Bone marrow (tissue), 2 donors: Measurements from ENCODE around the gene APOO.
"Not testable (repeated sequence)": the region's sequence is repeated elsewhere in the genome, so short reads cannot be mapped to it uniquely, and the experiment has no call there.

Experiments used
- DNase-seq, 2 donors: peaks; one replicate each; lab custom pipeline; 2025; lab: John Stamatoyannopoulos, UW

APOO gene

DNA sequence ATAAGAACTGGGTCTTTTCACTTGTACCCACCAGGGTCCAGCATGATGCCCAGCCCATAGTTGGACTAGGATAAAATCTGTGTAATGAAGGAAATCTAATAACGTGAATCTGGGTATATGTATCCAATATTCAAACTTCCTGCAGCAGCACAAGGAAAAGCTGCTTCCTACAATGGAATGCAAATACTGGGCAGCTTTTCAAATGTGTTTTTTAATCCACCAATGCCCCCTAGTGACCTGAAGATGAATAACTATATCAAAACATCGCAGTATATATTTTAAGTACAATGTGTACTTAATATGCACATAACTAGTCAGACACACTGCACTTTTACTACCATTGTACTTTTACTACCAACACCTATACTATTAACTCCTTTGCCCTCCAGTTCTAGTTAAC, 5.3 kb downstream of the APOO start:
- peak in 1 of 2 donors; percentile 18 for DNase-seq

- DNase-seq, result peak in 1 of 2 donors; percentile 79
Observed at GRCh38 chrX:23901805-23902204, 5.9 kb downstream of the APOO start.

DNA sequence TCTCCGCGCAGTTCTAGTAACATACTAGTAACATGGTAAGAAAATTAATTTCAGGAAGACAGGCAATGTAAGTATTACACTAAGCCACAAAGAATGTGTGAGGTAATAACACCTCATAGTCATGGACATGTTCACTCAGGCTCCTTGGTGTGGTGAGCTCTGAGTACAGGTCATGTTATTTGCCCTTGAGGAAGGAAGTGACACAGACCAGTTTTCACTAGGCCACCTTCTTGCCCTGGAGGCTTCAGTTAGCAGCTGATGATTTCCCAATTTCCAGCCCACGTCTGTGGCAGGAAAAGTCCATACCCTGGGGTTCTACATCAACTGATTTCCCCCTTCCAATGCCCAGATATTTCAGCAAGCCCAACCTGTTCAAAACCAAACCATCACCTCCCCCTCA, 6.7 kb downstream of the APOO start:
- DNase-seq, result no peak

DNA sequence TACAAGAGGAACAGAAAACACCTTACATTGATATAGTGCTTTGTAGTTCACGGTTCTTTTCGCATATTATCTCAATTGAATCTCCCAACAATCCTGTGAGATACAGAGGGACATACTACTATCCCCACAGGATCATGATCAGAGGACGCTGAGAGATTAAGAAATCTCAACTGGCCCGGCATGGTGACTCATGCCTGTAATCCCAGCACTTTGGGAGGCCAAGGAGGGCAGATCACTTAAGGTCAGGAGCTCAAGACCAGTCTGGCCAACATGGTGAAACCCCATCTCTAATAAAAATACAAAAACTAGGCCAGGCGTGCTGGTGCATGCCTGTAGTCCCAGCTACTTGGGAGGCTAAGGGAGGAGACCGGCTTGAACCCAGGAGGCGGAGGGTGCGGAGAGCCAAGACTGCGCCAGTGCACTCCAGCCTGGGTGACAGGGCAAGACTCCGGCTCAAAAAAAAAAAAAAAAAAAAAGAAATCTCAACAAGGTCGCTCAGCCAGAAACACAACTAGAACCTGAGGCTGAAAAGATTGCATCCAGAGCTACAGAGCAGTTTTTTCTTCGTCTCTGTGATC, 7.4 kb downstream of the APOO start:
- no peak for DNase-seq

- no peak for DNase-seq
Observed at GRCh38 chrX:23898412-23898959, 9.3 kb downstream of the APOO start.

DNA sequence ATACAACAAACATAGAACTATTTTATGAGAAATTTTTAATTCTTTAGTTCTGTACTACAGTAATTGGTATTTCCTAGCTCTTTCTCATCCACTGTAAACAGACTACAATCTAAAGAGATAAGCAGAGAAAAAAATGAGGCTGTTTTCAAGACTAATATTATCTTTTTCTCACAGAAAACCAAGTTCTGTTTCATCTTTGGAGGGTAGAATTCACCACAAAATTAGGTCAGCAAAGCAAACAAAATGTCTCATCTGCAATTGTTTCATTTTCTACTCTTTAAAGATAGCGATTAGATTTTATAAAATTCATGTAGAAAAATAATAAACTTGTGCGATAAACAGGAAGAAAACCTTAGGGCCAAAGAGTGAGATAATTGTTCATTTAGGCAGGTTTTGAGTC, 10.8 kb downstream of the APOO start:
- no peak for DNase-seq

GRCh38 chrX:23896539-23896938, 11.2 kb downstream of the APOO start:
- DNase-seq, result not testable (repeated sequence)

GRCh38 chrX:23894993-23895392, 12.7 kb downstream of the APOO start:
- DNase-seq, result not testable (repeated sequence)

- no peak for DNase-seq
Observed at GRCh38 chrX:23890933-23891332, 16.8 kb downstream of the APOO start.

DNA sequence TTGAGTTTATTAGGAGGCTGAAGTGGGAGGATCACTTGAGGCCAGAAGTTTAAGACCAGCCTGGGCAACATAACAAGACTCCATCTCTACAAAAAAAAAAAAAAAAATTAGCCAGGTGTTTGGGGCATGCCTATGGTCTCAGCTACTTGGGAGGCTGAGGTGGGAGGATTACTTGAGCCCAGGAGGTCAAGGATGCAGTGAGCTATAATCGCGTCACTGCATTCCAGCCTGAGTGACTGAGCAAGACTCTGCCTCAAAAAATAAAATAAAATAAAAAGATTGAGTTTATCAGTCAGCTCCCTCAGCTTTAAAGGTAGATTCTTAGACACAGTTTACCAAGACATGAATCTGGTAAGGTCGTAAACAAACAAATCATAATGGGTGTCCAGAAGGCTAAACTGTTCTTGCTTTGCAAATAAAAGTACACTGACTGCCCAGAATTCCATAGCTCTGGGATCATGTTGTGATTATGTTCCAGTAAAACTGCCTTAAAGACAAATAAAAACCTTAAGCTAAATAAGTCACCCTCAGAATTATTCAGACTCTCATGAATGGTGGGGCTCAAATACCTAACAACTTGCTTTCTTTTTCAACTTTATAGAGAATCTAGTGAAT, 18.7 kb downstream of the APOO start:
- no peak for DNase-seq

GRCh38 chrX:23887918-23888317, 19.8 kb downstream of the APOO start:
- no peak for DNase-seq

GRCh38 chrX:23887451-23887850, 20.3 kb downstream of the APOO start:
- DNase-seq, result no peak

DNA sequence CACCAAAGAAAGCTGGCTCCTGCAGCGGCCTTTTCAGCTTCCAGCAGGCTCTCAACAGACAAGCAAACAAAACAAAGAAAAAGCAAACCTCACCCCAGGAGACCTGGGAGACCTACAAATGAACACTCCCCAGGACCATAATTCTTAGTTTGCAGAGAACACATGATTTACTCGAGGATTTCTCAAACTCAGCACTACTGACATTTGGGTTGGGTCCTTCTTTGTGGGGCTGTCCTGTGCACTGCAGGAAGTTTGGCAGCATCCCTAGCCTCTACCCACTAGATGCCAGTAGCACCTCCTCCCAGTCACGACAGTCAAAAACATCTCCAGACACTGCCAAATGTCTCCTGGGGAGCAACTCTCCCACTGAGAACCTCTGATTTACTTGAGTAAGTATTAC, 21.9 kb downstream of the APOO start:
- DNase-seq, result no peak

DNA sequence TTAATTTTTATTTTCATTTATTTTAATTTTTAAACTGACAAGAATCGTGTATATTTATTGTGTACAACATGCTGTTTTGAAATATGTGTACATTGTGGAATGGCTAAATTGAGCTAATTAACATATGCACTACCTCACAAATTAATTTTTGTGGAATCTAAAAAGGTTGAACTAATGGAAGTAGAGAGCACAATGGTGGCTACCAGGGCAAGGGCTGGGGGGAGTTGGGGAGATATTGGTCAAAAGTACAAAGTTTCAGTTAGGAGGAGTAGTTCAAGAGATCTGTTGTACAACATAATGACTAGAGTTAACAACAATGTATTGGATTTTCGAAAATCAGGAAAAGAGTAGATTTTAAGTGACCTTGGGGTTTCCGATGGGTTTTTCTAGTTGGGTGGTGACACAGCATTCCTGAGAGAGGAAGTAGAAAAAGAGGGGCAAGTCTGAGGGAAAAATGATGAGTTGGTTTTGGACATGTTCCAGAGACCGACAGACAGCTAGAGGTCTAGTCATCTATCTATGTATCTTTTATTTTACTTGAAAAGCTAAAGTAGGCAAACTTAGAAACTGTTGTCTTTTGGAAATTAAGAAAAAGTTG, 23.2 kb downstream of the APOO start:
- DNase-seq, result peak in 1 of 2 donors; percentile 53

GRCh38 chrX:23883737-23884354, 23.9 kb downstream of the APOO start:
- peak in 1 of 2 donors; percentile 0 for DNase-seq

- no peak for DNase-seq
Observed at GRCh38 chrX:23879380-23880090, 28.2 kb downstream of the APOO start.

- peak; percentile 0 to 36 for DNase-seq
Observed at GRCh38 chrX:23871905-23872546, 35.7 kb downstream of the APOO start.

DNA sequence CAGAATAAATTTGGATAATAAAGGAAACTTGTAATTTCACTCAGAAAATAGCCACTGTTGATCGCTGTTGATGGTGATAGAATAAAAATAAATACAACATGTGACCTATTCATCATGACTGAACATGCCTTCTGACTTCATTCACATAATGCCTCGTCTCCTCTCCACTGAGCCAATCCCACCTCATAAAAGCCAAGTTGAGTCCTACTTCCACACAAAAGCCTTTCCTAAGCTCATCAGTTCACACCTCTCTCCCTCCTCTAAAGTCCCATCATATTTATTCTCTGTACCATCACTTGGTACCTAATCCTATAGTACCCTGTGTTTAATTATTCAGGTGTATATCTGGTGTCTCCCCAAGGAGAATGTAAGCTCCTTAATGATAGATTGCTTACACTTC, 37.7 kb downstream of the APOO start:
- no peak for DNase-seq

DNA sequence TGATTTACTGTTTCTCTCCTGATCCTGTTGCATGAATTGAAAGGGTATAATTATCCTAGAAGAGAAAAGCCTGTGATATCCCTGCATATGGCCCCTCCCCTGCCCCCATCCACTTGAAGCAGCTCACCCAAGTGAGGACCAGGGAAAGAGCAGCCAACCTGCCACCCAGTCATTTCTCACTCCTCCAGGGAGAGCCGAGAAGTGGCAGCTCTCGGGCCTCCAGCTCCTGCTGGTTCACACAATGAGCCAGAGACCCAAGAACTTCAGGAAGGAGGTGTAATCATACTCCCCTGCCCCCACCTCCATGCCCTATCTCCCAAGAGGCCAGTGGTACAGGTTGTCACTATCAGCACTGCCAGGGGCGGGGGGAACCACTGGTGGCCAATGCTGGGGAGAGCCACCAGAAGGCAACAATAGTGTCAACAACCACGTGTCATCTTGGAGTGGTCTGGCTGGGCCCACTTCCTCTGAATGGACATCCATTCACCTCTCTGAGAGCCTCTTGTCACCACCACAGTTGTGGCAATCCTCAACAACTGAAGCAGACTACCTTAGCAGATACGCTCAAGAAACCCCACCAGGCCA, 42.9 kb downstream of the APOO start:
- DNase-seq, result no peak

DNA sequence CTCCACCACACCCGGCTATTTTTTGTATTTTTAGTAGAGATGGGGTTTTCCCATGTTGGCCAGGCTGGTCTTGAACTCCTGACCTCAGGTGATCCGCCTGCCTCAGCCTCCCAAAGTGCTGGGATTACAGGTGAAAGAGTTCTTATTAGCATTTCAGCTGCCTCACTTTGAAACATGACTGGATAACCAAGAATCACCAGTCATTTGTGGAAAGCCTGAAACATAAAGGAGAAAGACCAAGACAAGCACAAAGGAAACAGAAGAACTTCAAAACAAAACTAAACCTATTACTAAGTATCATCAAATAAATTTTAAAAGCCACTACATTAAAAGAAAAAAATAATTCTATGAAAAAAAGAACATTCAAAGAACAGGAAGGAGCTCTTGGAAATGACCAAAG, 45.8 kb downstream of the APOO start:
- DNase-seq, result not testable (repeated sequence)

DNA sequence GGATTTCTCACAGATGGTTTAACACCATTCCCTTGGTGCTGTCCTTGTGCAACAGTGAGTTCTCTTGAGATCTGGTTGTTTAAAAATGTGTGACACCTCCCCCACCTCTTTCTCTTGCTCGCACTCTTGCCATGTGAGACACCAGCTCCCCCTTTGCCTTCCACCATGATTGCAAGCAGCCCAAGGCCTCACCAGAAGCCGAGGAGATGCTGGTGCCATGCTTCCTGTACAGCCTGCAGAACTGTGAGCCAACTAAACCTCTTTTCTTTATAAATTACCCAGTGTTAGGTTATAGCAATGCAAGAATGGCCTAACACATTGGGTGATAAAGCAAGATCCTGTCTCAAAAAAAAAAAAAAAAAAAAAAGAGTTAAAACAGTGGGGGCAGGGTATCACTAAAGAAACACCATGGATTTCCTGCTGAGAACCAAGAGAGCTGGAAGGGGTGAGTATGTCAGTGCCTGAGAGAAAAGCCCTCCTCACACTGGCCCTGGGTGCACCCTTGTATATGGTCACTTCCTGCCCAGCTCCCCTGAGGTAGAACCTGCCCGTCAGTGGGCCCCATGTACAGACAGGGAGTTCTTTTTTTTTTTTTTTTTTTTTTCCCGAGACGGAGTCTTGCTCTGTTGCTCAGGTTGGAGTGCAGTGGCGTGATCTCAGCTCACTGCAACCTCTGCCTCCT, 46.4 kb downstream of the APOO start:
- DNase-seq, result no peak
